Upper lobe of right lung (tissue), 1 donor: ENCODE data around the gene FGF6. TPM values are rescaled to one million over a fixed set of nuclear protein-coding genes. Genes with fewer than 3 reads are reported as not detected.

ENCODE experiments used
- ATAC-seq: fragments of 200-7000 bp; cut with Tn5 transposase; one replicate; pipeline ENCODE4 v1.9.1; 2020; ENCODE audit warnings: mild to moderate bottlenecking, moderate library complexity
- DNase-seq: peaks from one replicate; pipeline ENCODE4 v3.0.0-alpha.2; 2020
- H3K27ac ChIP-seq: fragments of 200-600 bp; one replicate; pipeline ENCODE4 v1.8.0; 2022
- H3K27me3 ChIP-seq: fragments of 200-600 bp; one replicate; pipeline ENCODE4 v1.8.0; 2022; ENCODE audit warnings: mild to moderate bottlenecking
- H3K36me3 ChIP-seq: fragments of 200-600 bp; one replicate; pipeline ENCODE4 v1.8.0; 2022
- H3K4me1 ChIP-seq: fragments of 200-600 bp; one replicate; pipeline ENCODE4 v1.8.0; 2022
- H3K4me3 ChIP-seq: fragments of 200-600 bp; one replicate; pipeline ENCODE4 v1.8.0; 2022; ENCODE audit warnings: mild to moderate bottlenecking
- H3K9me3 ChIP-seq: fragments of 200-600 bp; one replicate; pipeline ENCODE4 v1.8.0; 2022
- CTCF ChIP-seq: fragments of 200-600 bp; IDR thresholded peaks from one replicate; pipeline ENCODE4 v1.8.0; 2022; ENCODE audit warnings: antibody characterized with exemption
- intact Hi-C: fragments of 100-400 bp; cut with DNase I; formaldehyde crosslinking; loops from one replicate; pipeline ENCODE4 v1.11.0; 2022
- long read RNA-seq: library from polyadenylated mRNA; unstranded; transcript quantifications from one replicate; pipeline ENCODE4 v2.0.0, GENCODE V29; 2021
- total RNA-seq: library from RNA; stranded (reverse); fragmentation: NEBNext Ultra II Directional; extraction: Animal tissue kit (Norgen Biotek cat#: 25700); gene quantifications from one replicate; pipeline ENCODE4 v1.2.1, GENCODE V29; 2021
- donor health status: DM: no; HTN: yes; CAD: no; lungs with severe emphysema.

Gene FGF6
- total RNA-seq = not detected
- long read RNA-seq = 0 reads

GRCh38 chr12:4445156-4446101 lies at the start of gene FGF6:
Gene FGF6, minus strand, starts transcription at chr12:4445815. Its CDS starts 245 bp downstream, at chr12:4445570.
- Histone ChIP-seq H3K4me1 (no peaks in the 10 kb centered on the region), H3K36me3 (no peaks in the 10 kb centered on the region), H3K27ac (no peak within 1 kb of the TSS), H3K27me3 (peaks cover 3% of the 10 kb centered on the region), H3K9me3 (no peaks in the 10 kb centered on the region), H3K4me3 (no peak within 1 kb of the TSS)
- intact Hi-C loops = no loop called here
- ATAC-seq = no peak
- no peak for TF ChIP-seq CTCF
- no peak for DNase-seq

GRCh38 chr12:4490973-4491372 lies 45.4 kb upstream of the FGF6 start:
- Histone ChIP-seq H3K27me3 (no peaks in the 10 kb centered on the region), H3K9me3 (no peaks in the 10 kb centered on the region), H3K4me1 (no peaks in the 10 kb centered on the region), H3K4me3 (no peak overlapping the region), H3K27ac (no peak overlapping the region), H3K36me3 (peaks cover 55% of the 10 kb centered on the region)
- DNase-seq = no peak
- no peak for TF ChIP-seq CTCF
- intact Hi-C loops = no loop called here
- ATAC-seq = no peak

GRCh38 chr12:4489556-4489955 lies 43.9 kb upstream of the FGF6 start:
- intact Hi-C loops = no loop called here
- Histone ChIP-seq H3K36me3 (peaks cover 43% of the 10 kb centered on the region), H3K27ac (no peak overlapping the region), H3K9me3 (no peaks in the 10 kb centered on the region), H3K4me1 (no peaks in the 10 kb centered on the region), H3K4me3 (no peak overlapping the region), H3K27me3 (no peaks in the 10 kb centered on the region)
- ATAC-seq = no peak
- DNase-seq = no peak
- no peak for TF ChIP-seq CTCF

- H3K36me3 ChIP-seq = peaks cover 41% of the 10 kb centered on the region
- H3K27me3 ChIP-seq = no peaks in the 10 kb centered on the region
- TF ChIP-seq CTCF = no peak
- no peak overlapping the region for H3K27ac ChIP-seq
- H3K4me1 ChIP-seq = no peaks in the 10 kb centered on the region
- intact Hi-C loops = no loop called here
- DNase-seq = no peak
- H3K9me3 ChIP-seq = no peaks in the 10 kb centered on the region
- ATAC-seq = no peak
- no peak overlapping the region for H3K4me3 ChIP-seq
Measured at GRCh38 chr12:4486980-4487379, 41.4 kb upstream of the FGF6 start.

GRCh38 chr12:4486049-4486699 lies 40.6 kb upstream of the FGF6 start:
- no peak overlapping the region for H3K27ac ChIP-seq

More at GRCh38 chr12:4486049-4486699, 40.6 kb upstream of the FGF6 start:
- DNase-seq = no peak
- no peaks in the 10 kb centered on the region for H3K4me1 ChIP-seq
- no peaks in the 10 kb centered on the region for H3K9me3 ChIP-seq
- intact Hi-C loops = no loop called here
- H3K4me3 ChIP-seq = no peak overlapping the region
- H3K27me3 ChIP-seq = no peaks in the 10 kb centered on the region
- H3K36me3 ChIP-seq = peaks cover 37% of the 10 kb centered on the region
- TF ChIP-seq CTCF = no peak
- ATAC-seq = no peak
